ENCODE results near the gene NSUN4. TPM values are rescaled to one million over a fixed set of nuclear protein-coding genes. Genes with fewer than 3 reads are reported as not detected.

NSUN4 gene
- total and polyA plus RNA-seq, 2 of the 13 experiments (the other 11 are each of a cell fraction or from before 2014, with no cell fraction given), result 21.5 to 23.5 TPM

GRCh38 chr1:46333300-46334029 lies 7.1 kb upstream of the NSUN4 start (continued):
- TF ChIP-seq NR1H2 (CRISPR knock-in tag; IDR thresholded peaks at IDR 0.05; ENCODE audit: borderline replicate concordance, low read depth) (no peak), BCL6 (CRISPR knock-in tag; IDR thresholded peaks at IDR 0.05) (peak; percentile 98), SP4 (CRISPR knock-in tag; IDR thresholded peaks at IDR 0.05) (no peak), PREB (CRISPR knock-in tag; IDR thresholded peaks at IDR 0.05) (no peak), ZNF782 (CRISPR knock-in tag; IDR thresholded peaks at IDR 0.05; ENCODE audit: borderline replicate concordance) (no peak), ZNF614 (CRISPR knock-in tag; IDR thresholded peaks at IDR 0.05; ENCODE audit: borderline replicate concordance) (peak; percentile 67; the same call in 1 of the 2 replicates), DBP (CRISPR knock-in tag; IDR thresholded peaks at IDR 0.05; ENCODE audit: not compliant biosample characterization) (no peak), RARA (CRISPR knock-in tag; IDR thresholded peaks at IDR 0.05) (peak; percentile 30; the same call in 1 of the 2 replicates), BRF2 (CRISPR knock-in tag; IDR thresholded peaks at IDR 0.05) (no peak), ZNF512 (CRISPR knock-in tag; IDR thresholded peaks at IDR 0.05) (no peak), TBL1XR1 (IDR thresholded peaks at IDR 0.05; ENCODE audit: borderline replicate concordance, low read length, partially characterized antibody) (no peak), TAF1 (CRISPR knock-in tag; IDR thresholded peaks at IDR 0.05) (no peak), MLLT10 (CRISPR knock-in tag; IDR thresholded peaks at IDR 0.05) (no peak), SP1 (IDR thresholded peaks at IDR 0.05) (no peak), SP1 (CRISPR knock-in tag; IDR thresholded peaks at IDR 0.05) (no peak), CEBPG (CRISPR knock-in tag; IDR thresholded peaks at IDR 0.05) (no peak), RFX3 (CRISPR knock-in tag; IDR thresholded peaks at IDR 0.05) (no peak), ZNF598 (CRISPR knock-in tag; IDR thresholded peaks at IDR 0.05; ENCODE audit: borderline replicate concordance) (no peak), CBX5 (CRISPR knock-in tag; IDR thresholded peaks at IDR 0.05; ENCODE audit: borderline replicate concordance) (no peak), CHCHD3 (CRISPR knock-in tag; IDR thresholded peaks at IDR 0.05) (no peak), ZBTB7A (CRISPR knock-in tag; IDR thresholded peaks at IDR 0.05) (no peak), KAT2B (IDR thresholded peaks at IDR 0.05; ENCODE audit: borderline replicate concordance, low read depth, low read length) (no peak)
- TF ChIP-seq, protein P1, sequence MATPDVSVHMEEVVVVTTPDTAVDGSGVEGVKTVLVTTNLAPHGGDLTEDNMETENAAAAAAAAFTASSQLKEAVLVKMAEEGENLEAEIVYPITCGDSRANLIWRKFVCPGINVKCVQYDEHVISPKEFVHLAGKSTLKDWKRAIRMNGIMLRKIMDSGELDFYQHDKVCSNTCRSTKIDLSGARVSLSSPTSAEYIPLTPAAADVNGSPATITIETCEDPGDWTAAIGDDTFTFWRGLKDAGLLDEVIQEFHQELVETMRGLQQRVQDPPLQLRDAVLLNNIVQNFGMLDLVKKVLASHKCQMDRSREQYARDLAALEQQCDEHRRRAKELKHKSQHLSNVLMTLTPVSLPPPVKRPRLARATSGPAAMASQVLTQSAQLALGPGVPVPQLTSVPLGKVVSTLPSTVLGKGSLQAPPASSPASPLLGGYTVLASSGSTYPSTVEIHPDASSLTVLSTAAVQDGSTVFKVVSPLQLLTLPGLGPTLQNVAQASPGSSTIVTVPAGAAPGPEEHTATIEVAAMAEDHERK (CRISPR knock-in tag; IDR thresholded peaks at IDR 0.05; ENCODE audit: low read depth), result no peak
- TF ChIP-seq, protein P2, sequence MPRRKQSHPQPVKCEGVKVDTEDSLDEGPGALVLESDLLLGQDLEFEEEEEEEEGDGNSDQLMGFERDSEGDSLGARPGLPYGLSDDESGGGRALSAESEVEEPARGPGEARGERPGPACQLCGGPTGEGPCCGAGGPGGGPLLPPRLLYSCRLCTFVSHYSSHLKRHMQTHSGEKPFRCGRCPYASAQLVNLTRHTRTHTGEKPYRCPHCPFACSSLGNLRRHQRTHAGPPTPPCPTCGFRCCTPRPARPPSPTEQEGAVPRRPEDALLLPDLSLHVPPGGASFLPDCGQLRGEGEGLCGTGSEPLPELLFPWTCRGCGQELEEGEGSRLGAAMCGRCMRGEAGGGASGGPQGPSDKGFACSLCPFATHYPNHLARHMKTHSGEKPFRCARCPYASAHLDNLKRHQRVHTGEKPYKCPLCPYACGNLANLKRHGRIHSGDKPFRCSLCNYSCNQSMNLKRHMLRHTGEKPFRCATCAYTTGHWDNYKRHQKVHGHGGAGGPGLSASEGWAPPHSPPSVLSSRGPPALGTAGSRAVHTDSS (CRISPR knock-in tag; conservative IDR thresholded peaks at IDR 0.05), result no peak

Data from HepG2 (cell line).